ENCODE measurements around the gene MRPS31.

GRCh38 chr13:40801255-40802217 is 30.5 kb upstream of the MRPS31 start:
- TF ChIP-seq CTCF (IDR thresholded peaks at IDR 0.05; ENCODE audit: extremely low read depth in 1 of 2, insufficient read depth in 1 of 2, low read depth in 1 of 2, low read length in 2 of 2) (no peak), EZH2 (IDR thresholded peaks at IDR 0.05; ENCODE audit: borderline replicate concordance, low read depth, low read length, severe bottlenecking) (no peak), MAX (IDR thresholded peaks at IDR 0.05; ENCODE audit: insufficient read depth, insufficient read length) (no peak), JUN (IDR thresholded peaks at IDR 0.05; ENCODE audit: borderline replicate concordance, insufficient read depth, insufficient read length, low read depth) (no peak), POLR2AphosphoS5 (IDR thresholded peaks at IDR 0.05; ENCODE audit: insufficient read depth, low read depth, low read length) (no peak), POLR2A (IDR thresholded peaks at IDR 0.05; ENCODE audit: low read depth, low read length) (no peak), MYC (IDR thresholded peaks at IDR 0.05; ENCODE audit: low read depth, low read length) (no peak), FOS (IDR thresholded peaks at IDR 0.05; ENCODE audit: borderline replicate concordance, insufficient read depth, low read length) (no peak)

All from endothelial cell of umbilical vein (primary cell).